IPS DF 4.7 (cell line): ENCODE data around the gene ZFAND5.

Experiments
- DNase-seq: peaks from one replicate; pipeline ENCODE4 v3.0.0-alpha.2; 2013; ENCODE audit warnings: low spot score; ENCODE audit errors: extremely low read depth

The ZFAND5 gene, protein sequence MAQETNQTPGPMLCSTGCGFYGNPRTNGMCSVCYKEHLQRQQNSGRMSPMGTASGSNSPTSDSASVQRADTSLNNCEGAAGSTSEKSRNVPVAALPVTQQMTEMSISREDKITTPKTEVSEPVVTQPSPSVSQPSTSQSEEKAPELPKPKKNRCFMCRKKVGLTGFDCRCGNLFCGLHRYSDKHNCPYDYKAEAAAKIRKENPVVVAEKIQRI

DNA sequence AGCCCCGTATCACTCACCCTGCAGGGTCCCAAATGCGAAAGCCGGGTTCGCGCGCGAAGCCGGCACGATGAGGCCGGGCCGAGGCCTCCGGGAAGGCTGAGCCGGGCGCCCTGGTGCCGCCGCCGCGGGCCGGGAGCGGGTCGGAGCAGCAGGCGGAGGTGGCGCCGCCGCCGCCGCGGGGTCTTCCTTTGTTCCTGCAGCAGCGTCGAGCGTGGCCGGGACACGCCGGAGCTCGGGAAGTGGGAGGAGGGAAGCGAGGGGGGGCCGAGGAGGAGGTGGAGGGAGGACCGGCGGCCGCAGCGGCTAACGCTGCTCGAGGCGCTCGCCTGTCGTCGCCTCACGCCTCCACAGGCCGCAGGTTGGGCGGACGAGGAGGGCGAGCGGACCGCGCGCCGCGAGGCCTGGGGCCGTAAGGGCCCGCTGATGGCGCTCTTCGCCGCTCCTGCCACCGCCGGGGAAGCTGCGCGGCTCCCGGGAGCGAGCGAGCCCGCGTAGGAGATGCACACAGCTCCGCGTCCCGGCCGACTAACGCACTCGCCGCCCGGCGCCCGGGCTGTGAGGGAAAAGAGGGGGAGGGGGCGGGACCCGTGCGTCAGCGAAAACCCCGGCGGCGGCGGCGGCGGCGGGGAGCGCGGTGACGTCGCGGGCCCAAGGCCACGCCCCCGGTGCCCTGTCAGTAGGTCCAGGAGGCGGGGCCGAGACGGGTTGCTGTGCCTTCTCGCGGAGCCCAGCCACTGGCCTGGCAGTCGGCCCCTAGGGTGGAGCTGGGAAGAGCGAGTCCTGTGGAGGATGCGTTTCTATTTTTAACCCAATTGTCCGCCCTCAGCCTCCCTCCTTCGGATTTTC is at the start of gene ZFAND5:
ZFAND5 (minus strand) TSS at position 530 of the 846 bp plus-strand sequence. CDS start 4,430 bp downstream, outside the sequence.
- DNase-seq, result peak; percentile 72

DNA sequence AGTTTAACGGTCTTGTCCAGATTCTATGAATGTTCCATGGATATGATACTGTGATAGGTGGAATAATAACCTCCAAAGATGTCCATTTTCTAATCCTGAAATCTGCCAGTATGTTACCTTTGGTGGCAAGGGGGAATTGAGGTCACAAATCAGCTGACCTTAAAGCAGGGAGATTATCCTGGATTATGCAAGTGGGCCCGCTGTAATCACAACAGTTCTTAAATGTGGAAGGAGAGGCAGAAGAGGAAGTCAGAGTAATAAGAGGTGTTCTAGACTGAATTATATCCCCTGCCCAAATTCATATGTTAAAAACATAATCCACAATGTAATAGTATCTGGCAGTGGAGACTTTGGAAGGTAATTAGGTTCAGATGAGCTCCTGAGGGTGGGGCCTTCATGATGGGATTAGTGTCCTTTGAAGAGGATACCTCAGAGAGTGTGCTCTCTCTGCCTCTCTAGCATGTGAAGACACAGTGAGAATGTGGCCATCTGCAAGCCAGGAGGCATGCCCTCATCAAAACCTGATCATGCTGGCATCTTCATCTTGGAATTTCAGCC is 47.6 kb upstream of the ZFAND5 start:
- DNase-seq, result no peak

DNA sequence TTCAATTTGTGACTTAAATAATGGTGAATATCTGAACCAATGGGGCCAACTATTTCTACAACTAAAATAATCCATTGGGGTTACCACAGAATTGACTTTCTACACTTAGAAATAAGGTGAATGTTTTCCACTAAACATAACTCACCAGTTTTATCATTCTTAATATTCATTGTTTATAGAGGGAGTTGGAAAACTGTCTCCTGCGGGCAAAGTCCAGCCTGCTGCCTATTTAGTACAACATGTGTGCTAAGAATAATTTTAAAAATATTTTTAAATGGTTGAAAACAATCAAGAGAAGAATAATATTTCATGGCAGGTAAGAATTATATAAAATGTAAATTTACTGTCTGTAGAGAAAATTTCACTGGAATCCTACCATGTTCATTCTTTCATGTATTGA is 45.2 kb upstream of the ZFAND5 start:
- no peak for DNase-seq

DNA sequence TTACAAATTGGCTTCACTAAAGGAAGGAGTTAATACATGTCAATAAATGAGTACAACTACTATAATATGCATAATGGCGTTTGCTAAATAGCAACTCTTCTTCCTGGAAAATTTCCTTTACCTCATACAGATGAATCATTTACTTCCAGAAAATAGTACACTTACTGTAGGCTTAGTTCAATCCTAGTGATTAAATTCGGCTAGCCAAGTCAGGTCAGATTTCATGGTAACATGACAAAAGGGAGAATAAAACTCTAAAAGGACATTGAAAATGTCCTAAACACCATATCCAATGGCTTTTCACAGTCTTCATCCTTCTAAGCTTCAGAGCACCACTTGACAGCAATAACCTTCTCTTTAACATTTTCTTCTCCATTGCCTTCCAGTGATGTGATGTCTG is 42.1 kb upstream of the ZFAND5 start:
- no peak for DNase-seq

DNA sequence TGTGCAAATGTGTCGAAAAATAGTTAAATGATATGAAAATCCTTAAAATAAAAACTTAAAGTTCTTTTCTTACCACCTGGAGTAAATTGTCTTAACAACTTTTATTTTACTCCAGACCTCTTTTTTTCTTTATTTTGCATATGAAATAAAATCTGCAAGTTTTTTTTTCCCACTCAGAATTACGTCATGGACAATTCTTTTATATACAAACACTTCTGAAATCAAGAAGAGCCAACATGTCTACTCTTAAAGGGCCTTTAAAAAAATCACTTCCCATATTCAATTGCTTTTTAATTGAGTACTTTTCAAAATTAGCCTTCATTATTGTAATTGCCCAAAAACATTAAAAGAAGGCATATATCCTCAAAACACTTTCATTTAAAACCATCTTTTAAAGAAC is 37.7 kb upstream of the ZFAND5 start:
- DNase-seq, result no peak

DNA sequence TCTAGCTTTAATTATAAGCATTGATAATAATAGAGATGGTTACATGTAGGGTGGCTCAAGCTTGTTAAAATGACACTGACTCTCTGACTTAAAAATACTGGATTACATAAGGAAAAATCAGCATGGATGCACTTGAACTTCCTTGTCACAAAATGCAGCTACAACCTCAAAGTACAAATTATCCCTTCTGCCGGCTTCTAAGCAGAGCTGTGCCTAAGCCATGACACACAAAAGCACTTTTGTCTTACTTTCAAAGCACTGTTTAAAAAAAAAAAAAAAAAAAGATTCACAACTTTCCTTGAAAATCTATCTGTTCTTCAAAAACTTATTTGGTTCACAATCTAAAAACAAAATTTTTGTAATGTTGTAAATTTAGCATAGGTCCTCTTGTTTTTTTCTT is 36.4 kb upstream of the ZFAND5 start:
- no peak for DNase-seq

DNA sequence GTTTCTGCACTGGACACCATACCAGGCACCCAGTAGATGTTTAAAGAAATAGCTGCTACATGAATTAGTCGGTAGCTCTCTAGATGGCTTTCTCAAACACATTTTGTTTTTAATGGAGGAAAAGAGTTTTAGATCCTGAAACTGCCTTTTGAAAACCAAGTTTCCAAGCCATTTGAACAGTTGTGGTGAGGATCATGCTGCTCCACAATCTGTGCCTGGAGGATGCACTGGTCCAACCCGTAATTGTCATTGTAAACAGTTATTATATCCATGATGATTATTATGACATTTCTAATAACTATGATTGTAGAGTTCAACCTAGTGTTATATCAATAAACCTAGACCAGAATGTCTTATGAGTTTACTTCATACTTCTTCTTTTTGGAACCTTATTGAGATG is 35.9 kb upstream of the ZFAND5 start:
- no peak for DNase-seq

DNA sequence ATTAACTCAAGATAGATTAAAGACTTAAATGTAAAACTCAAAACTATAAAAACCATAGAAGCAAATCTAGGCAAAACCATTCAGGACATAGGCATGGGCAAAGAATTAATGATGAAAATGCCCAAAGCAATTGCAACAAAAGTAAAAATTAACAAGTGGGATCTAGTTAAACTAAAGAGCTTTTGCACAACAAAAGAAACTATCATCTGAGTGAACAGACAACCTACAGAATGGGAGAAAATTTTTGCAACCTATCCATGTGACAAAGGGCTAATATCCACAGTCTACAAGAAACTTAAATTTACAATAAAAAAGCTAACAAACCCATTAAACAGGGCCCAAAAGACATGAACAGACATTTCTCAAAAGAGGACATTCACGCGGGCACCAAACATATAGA is 34.4 kb upstream of the ZFAND5 start:
- no peak for DNase-seq

DNA sequence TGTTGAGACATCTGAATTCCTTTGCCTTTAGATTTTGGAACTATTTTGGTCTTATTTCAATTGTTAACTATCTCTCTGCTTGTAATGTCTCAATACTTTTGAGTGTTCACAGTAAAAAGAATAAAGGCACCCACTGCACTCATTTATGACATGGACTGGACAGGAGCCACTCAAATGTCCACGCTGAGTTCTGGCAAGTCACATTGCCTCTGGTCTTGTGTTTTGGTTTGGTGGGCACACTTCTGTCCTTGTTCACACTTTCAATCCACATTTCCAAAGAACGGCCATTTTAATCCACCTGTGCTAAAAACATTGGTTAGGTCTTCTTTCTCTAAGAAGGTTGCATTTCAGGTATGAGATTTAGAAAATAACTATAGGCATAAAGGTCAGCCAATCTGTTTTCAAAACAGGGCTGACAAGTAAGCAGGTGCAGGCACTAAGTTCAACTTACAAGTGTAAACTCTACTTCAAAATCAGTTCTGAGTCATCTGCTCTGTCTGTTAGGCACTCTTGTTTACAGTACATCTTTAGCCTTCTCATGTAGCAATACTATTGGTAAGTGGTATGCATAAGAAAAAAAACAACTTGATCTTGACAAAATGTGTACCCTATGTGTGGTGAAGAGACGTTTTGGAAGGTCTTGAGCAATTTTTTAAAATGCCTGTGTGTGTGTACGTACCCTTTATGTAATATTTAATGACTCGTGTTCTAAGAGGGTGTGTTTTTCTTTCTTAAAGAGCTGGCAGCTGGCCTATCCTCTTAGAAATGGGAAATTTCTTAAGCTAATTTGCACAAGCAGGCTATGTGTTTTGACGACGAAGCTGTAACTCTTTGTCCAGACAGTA is 31.5 kb upstream of the ZFAND5 start:
- DNase-seq, result no peak

DNA sequence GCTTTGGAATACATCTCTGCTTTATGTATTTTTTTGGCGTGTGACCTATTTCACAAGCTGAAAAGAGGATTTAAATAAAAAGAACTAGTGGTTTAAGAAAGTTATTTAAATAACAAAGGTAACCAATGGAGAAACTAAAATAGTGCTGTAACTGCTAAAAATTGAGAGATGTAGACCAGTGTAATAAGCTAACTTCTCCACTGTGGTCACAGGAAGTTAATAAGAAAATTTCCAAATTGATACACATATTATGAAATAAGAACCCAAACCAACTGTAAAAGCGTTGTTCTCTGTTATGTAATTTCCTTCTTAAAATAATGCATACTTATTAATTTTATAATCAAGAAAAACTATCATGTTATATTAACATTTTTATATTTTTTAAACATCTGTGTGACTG is 29.1 kb upstream of the ZFAND5 start:
- DNase-seq, result no peak

DNA sequence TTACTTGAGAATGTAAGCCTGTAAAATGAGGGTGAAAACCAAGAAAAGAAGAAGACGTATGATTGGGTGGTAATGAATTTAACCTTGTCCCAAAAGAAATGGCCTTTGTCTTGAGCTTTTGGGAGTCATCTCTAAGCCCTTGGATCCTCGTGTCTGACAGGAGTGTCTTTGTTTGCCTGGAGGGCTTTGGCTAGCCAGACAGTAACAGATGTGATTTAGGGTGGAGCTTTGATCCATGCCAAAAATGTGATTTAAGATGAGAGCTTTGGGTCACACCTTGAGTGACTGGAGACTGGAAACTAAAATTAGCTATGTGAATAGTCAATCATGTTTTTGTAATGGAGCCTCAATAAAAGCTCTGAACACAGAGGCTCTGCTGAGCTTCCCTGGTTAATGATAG is 25.9 kb upstream of the ZFAND5 start:
- no peak for DNase-seq

DNA sequence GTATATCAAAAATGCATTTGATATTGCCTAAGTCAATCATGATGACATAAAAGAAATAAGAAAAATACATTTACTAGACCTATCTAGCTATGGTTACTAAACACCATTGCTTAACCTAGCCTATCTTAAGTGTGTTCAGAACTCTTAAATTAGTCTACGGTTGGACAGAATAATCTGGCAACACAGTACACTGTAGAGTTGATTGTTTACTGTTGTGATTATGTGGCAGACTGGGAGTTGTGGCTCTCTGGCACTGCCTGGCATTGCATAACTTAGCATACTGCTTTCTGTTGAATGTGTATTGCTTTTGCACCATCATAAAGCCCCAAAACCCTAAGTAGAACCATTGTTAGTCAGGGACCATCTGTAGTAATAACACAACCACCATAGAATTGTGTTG is 21.2 kb upstream of the ZFAND5 start:
- no peak for DNase-seq

DNA sequence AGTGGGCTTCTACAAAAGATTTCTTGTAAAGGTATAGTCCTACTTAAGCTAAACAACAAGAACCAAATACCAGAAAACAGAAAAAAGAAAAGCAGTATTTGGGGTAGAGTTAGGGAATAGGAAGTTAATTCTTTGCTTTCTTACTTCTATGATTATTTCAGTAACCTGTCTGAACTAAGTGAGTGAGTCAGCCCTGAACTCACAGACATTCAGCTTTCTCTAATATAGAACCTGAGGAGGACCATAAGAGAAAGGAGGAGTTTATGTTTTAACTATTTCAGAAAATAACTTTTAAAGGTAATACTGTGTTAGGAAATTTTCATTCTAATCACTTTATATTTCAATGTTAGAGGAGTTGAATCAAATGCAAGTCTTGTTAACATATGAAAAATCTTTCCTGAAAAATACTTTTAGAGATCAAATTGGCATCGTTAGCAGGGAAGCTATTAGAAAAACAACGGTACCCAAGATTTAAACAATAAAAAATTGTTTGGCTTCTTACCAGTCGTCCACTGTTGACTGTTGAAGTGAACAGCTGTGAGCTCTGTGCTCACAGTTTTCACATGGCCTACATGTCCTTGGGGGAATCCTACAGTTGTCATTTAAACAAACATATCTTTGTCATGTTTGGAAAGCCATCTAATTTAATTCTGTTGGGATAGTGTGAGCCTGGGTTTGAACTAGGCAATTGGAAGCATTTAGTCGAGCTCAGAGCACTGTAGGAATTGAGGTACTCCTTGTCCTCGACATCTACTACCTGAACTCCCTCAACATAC is 19.9 kb upstream of the ZFAND5 start:
- DNase-seq, result no peak

DNA sequence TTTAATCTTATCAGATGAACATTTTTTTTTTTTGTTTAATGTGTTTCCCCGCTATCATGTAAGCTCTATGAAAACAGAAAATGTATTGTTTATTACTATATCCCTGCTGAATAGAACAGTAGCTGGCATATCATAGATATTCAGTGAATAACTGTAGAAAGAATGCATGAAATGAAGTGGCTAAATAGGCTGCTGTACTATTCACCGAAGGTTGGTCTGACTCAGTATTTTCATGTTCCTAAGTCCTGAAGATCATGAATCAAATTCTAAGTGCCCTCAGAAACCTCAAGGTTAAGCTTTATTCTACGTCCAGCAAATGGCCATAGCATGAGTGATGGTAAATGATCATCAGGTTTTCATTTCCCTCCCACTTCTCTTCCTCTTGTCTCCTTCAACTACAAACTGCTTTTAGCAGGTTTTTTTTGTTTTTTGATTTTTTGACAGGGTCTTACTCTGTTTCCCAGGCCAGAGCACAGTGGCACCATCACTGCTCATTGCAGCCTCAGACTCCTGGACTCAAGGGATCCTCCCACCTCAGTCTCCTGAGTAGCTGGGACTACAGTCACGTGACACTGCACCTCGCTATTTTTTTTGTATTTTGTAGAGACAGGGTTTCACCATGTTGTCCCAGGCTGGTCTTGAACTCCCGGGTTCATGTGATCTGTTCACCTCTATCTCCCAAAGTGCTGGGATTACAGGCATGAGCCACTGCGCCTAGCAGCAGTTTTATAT is 19.1 kb upstream of the ZFAND5 start:
- DNase-seq, result no peak

DNA sequence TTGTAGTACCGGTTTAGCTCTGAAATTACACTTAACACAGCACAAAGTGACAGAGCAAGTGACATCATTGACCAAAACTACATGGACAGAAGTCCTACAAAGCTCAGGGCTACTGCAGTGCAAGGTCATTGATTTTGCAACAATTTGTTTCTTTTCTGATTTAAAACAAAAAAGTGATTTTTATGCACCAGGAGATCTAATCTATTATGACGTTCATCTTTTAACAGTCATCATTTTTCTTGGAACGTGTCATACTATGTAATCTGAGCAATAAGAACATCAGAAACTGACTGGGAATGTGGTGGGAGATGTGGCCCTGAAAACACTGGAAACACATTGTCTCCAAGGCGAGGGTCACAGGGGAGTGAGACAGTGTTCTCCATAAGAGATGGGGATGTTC is 17.4 kb upstream of the ZFAND5 start:
- DNase-seq, result no peak

DNA sequence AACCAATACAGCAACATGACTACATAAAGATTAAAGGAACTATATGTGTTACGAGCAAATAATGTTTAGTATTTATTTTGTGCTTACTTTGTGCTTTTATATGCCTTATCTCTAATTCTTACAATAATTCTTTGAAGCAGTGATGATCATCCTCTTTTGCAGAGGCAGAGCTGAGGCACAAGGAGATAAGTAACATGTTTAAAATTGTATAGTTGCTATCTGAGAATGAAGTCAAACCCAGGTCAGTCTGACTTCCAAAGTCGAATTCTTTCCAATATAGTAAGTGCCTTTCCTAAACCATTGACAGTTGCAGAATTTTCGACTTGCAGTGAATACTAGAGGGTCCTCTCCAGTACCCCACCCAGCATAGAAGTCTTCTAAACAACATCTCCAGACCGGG is 12.0 kb upstream of the ZFAND5 start:
- no peak for DNase-seq

DNA sequence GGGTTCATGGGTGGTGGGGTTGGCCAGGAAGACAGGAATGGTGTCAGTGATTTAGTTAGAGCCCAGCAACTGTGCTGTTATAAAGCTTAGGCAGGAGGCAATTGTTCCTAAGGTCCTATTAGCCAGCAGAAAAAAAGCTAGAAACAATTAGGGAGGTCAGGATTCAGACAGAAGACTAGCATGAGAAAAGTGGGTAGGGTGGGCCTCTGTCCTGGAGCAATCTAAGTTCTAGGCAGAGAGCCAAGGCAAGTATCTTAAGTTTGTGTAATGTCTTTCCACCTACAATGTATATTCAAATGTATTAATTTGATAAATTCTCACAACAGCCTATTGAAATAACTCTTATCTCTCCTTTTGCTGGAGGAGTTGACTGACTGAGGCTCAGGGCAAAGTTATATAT is 6.1 kb upstream of the ZFAND5 start:
- no peak for DNase-seq

DNA sequence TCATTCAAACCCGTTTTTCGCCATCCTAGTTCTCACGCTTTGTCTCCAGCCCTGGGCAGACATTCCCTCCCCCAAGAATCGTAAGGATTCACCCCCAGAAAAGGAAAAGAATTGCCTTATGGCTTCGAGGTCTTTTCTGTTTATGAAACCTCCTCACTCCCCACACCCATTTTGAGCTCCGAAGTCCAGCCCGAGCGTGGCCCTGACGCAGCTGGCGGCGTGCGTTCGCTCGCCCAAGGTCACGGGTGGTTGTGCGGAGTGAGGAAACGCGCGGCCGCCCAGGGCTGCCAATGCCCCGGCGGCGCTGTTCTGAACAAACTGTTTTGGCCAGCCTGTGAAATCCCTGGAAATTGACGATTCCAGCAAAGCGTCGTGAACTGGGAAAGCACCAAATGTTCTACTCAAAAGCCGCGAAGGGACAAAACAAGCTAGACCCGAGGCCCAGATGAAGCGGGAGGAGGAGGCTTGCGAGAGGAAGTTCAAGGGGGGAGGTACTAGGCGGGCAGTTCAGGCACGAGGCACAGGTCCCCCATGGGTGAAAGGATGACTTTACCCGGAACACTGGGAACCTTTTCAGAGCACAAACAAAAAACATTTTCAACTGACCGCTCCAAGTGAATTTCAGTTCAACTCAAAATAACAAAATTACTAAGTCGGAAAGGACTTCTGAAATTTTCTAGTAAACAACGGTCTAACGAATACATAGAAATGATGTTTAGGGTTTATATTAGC is 683 bp upstream of the ZFAND5 start:
- peak; percentile 16 for DNase-seq

DNA sequence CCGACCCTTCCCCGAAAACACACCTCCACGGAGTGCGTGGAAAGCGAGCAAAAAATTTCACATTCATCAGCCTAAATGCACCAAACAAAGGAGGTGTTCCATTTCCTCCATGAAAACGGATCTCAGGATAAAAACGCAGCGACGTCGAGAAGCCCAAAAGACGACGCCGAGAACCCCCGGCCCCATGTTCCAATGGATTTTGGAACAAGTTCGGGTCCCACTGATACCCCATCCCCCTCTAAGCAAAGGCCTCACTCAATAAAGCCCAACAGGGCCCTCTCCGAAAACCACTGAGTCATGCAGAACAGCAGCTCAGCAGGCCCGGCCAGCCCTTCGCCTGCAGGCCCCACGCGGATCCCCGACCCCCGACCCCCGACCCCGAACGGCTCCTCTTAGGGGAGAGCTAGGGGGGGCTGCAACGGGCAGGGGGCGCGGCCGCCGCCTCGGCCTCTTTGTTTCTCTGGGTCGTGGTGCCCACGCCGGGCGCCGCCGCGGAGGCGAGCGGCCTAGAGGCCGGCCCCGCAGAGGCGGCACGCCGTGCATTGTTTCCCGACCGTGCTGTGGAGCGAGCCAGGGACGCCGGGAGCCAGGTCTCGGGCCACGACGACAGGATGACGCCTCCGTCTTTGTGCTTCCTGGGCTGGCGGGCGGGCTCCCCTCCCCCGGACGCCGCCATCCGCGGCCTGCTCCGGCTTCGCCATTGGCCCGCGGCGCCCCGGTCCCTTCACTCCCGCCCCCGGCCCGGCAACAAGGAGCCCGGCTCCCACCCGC is 915 bp downstream of the ZFAND5 start:
- DNase-seq, result no peak
